ENCODE measurements around the gene DCAF11.

The DCAF11 gene

GRCh38 chr14:24093901-24094840 lies 20.4 kb upstream of the DCAF11 start, which contains the start of gene PCK2:
Gene PCK2, plus strand, starts transcription at chr14:24094311. Its CDS starts 95 bp downstream, at chr14:24094406.
- Histone ChIP-seq H3K79me2 (ENCODE audit: control insufficient read depth, insufficient read depth, low read length, poor library complexity) (peaks cover 6% of the 10 kb centered on the region), H3K4me1 (ENCODE audit: control insufficient read depth in 1 of 2, insufficient read depth in 2 of 2, low read length in 2 of 2) (peaks cover 0 to 14% of the 10 kb centered on the region in 2 experiments), H2BK5ac (ENCODE audit: low read depth, low read length, poor library complexity) (peak within 1 kb of the TSS; percentile 42), H3K4me2 (ENCODE audit: low read length) (peak within 1 kb of the TSS; percentile 88), H3K36me3 (ENCODE audit: control insufficient read depth in 1 of 2, insufficient read depth in 2 of 2, low read length in 2 of 2) (peaks cover 6 to 11% of the 10 kb centered on the region in 2 experiments), H3K9ac (ENCODE audit: low read length) (peak within 1 kb of the TSS; percentile 72), H3K9me3 (ENCODE audit: insufficient read depth, low read depth, low read length) (no peaks in the 10 kb centered on the region), H4K8ac (ENCODE audit: low read depth, low read length) (peak within 1 kb of the TSS; percentile 77), H3K4me3 (ENCODE audit: low read depth, low read length) (peak within 1 kb of the TSS; percentile 72), H3K79me1 (ENCODE audit: low read length) (peaks cover 11% of the 10 kb centered on the region), H4K12ac (ENCODE audit: low read depth, low read length) (peak within 1 kb of the TSS; percentile 87), H3K23ac (ENCODE audit: low read length) (no peak within 1 kb of the TSS), H2BK120ac (ENCODE audit: insufficient read depth, low read length, poor library complexity) (peak within 1 kb of the TSS; percentile 70), H2AFZ (ENCODE audit: insufficient read depth, low read length, poor library complexity) (peak within 1 kb of the TSS; percentile 53), H2BK12ac (ENCODE audit: low read length) (peak within 1 kb of the TSS; percentile 23), H3K4ac (ENCODE audit: low read depth, low read length) (peak within 1 kb of the TSS; percentile 71), H2AK5ac (ENCODE audit: low read length) (peak within 1 kb of the TSS; percentile 84), H4K91ac (ENCODE audit: low read depth, low read length) (peak within 1 kb of the TSS; percentile 88), H3K14ac (ENCODE audit: low read length) (peak within 1 kb of the TSS; percentile 87), H3K18ac (ENCODE audit: low read length) (peak within 1 kb of the TSS; percentile 85), H3K27me3 (ENCODE audit: insufficient read depth, low read length) (no peaks in the 10 kb centered on the region), H3K27ac (ENCODE audit: low read depth, low read length) (peak within 1 kb of the TSS; percentile 70)
- DNase-seq = peak; percentile 69 to 86
- no CpG with 5 or more reads among the region's 68 CpGs for WGBS (ENCODE audit: extremely low coverage, insufficient coverage, insufficient read length)

DNA sequence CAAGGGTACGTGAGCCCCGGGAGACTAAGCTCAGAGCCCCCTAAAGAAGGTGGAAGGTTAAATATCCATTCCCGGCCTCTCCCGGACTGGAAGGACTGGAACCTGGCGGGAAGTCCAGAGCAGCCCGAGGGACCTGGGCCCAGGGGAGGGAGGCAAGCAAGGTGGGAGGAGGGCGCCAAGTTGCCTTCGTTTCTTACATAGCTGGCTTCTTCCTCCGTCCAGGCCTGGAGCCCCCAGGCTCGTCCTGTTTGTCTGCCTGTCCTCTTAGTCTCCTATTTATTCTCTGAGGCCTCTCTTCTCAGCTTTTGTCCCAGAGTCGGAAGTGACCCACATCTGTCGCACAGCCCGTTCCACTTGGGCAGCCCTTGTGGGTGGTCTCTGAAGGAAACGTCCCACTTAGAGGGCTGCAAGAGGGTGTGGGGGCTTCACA lies 19.7 kb upstream of the DCAF11 start:
- no peaks in the 10 kb centered on the region for H3K27me3 ChIP-seq (ENCODE audit: insufficient read depth, low read length)
- DNase-seq = peak in 1 of 2 donors; percentile 7
- peak overlapping the region; percentile 71 for H3K4ac ChIP-seq (ENCODE audit: low read depth, low read length)
- peak overlapping the region; percentile 77 for H4K8ac ChIP-seq (ENCODE audit: low read depth, low read length)
- peak overlapping the region; percentile 53 for H2AFZ ChIP-seq (ENCODE audit: insufficient read depth, low read length, poor library complexity)
- peak overlapping the region; percentile 72 for H3K9ac ChIP-seq (ENCODE audit: low read length)
- no peaks in the 10 kb centered on the region for H3K9me3 ChIP-seq (ENCODE audit: insufficient read depth, low read depth, low read length)
- H3K14ac ChIP-seq (ENCODE audit: low read length) = peak overlapping the region; percentile 87
- H3K36me3 ChIP-seq (ENCODE audit: control insufficient read depth in 1 of 2, insufficient read depth in 2 of 2, low read length in 2 of 2) = peaks cover 9 to 14% of the 10 kb centered on the region in 2 experiments
- peak overlapping the region; percentile 70 for H3K27ac ChIP-seq (ENCODE audit: low read depth, low read length)
- H3K79me1 ChIP-seq (ENCODE audit: low read length) = peaks cover 11% of the 10 kb centered on the region
- peak overlapping the region; percentile 87 for H4K12ac ChIP-seq (ENCODE audit: low read depth, low read length)
- WGBS (ENCODE audit: extremely low coverage, insufficient coverage, insufficient read length) = no CpG with 5 or more reads among the region's 14 CpGs
- H2BK12ac ChIP-seq (ENCODE audit: low read length) = no peak overlapping the region
- H3K79me2 ChIP-seq (ENCODE audit: control insufficient read depth, insufficient read depth, low read length, poor library complexity) = peaks cover 6% of the 10 kb centered on the region
- H4K91ac ChIP-seq (ENCODE audit: low read depth, low read length) = peak overlapping the region; percentile 88
- H2AK5ac ChIP-seq (ENCODE audit: low read length) = peak overlapping the region; percentile 24
- H3K4me1 ChIP-seq (ENCODE audit: control insufficient read depth in 1 of 2, insufficient read depth in 2 of 2, low read length in 2 of 2) = peaks cover 0 to 14% of the 10 kb centered on the region in 2 experiments
- peak overlapping the region; percentile 42 for H2BK5ac ChIP-seq (ENCODE audit: low read depth, low read length, poor library complexity)
- peak overlapping the region; percentile 70 for H2BK120ac ChIP-seq (ENCODE audit: insufficient read depth, low read length, poor library complexity)
- H3K18ac ChIP-seq (ENCODE audit: low read length) = peak overlapping the region; percentile 85
- peak overlapping the region; percentile 72 for H3K4me3 ChIP-seq (ENCODE audit: low read depth, low read length)
- peak overlapping the region; percentile 88 for H3K4me2 ChIP-seq (ENCODE audit: low read length)
- H3K23ac ChIP-seq (ENCODE audit: low read length) = no peak overlapping the region

- H3K9ac ChIP-seq (ENCODE audit: low read length) = no peak overlapping the region
- H3K23ac ChIP-seq (ENCODE audit: low read length) = no peak overlapping the region
- no peak overlapping the region for H3K4me3 ChIP-seq (ENCODE audit: low read depth, low read length)
- no peak overlapping the region for H2BK12ac ChIP-seq (ENCODE audit: low read length)
- peaks cover 12 to 17% of the 10 kb centered on the region in 2 experiments for H3K36me3 ChIP-seq (ENCODE audit: control insufficient read depth in 1 of 2, insufficient read depth in 2 of 2, low read length in 2 of 2)
- peak overlapping the region; percentile 53 for H2AFZ ChIP-seq (ENCODE audit: insufficient read depth, low read length, poor library complexity)
- H3K79me2 ChIP-seq (ENCODE audit: control insufficient read depth, insufficient read depth, low read length, poor library complexity) = peaks cover 6% of the 10 kb centered on the region
- H4K91ac ChIP-seq (ENCODE audit: low read depth, low read length) = no peak overlapping the region
- no peak overlapping the region for H3K4ac ChIP-seq (ENCODE audit: low read depth, low read length)
- peak overlapping the region; percentile 28 for H3K14ac ChIP-seq (ENCODE audit: low read length)
- DNase-seq = no peak
- peak overlapping the region; percentile 88 for H3K4me2 ChIP-seq (ENCODE audit: low read length)
- H3K27me3 ChIP-seq (ENCODE audit: insufficient read depth, low read length) = no peaks in the 10 kb centered on the region
- no peak overlapping the region for H4K12ac ChIP-seq (ENCODE audit: low read depth, low read length)
- H3K79me1 ChIP-seq (ENCODE audit: low read length) = peaks cover 11% of the 10 kb centered on the region
- H3K18ac ChIP-seq (ENCODE audit: low read length) = no peak overlapping the region
- no CpG with 5 or more reads among the region's 12 CpGs for WGBS (ENCODE audit: extremely low coverage, insufficient coverage, insufficient read length)
- no peak overlapping the region for H2BK5ac ChIP-seq (ENCODE audit: low read depth, low read length, poor library complexity)
- no peak overlapping the region for H2AK5ac ChIP-seq (ENCODE audit: low read length)
- H3K4me1 ChIP-seq (ENCODE audit: control insufficient read depth in 1 of 2, insufficient read depth in 2 of 2, low read length in 2 of 2) = peaks cover 0 to 14% of the 10 kb centered on the region in 2 experiments
- H3K9me3 ChIP-seq (ENCODE audit: insufficient read depth, low read depth, low read length) = peaks cover 2% of the 10 kb centered on the region
- H4K8ac ChIP-seq (ENCODE audit: low read depth, low read length) = peak overlapping the region; percentile 77
- no peak overlapping the region for H3K27ac ChIP-seq (ENCODE audit: low read depth, low read length)
- no peak overlapping the region for H2BK120ac ChIP-seq (ENCODE audit: insufficient read depth, low read length, poor library complexity)
Measured at GRCh38 chr14:24095271-24096068, 19.1 kb upstream of the DCAF11 start.

DNA sequence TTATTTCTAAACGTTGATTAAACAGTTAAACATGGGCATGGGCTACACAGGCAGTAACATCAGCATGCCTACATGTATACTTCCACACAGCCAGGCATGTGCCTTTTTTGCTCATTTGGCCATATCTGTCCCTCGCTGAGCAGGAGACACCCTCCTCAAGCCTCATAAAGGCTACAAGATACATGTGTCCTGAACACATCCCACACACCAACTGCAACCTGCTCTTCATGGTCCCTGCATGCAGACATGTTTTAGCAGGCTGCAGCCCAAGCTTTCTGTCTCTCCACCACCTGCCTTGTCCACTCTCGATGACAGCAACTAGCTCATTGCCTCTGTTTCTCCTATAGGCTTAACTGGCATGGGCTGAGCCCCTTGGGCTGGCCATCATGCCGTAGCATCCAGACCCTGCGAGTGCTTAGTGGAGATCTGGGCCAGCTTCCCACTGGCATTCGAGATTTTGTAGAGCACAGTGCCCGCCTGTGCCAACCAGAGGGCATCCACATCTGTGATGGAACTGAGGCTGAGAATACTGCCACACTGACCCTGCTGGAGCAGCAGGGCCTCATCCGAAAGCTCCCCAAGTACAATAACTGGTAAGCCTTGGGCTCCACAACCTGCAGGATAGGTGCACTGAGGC lies 17.9 kb upstream of the DCAF11 start:
- no peak overlapping the region for H2BK12ac ChIP-seq (ENCODE audit: low read length)
- no peak overlapping the region for H3K18ac ChIP-seq (ENCODE audit: low read length)
- peaks cover 15 to 17% of the 10 kb centered on the region in 2 experiments for H3K36me3 ChIP-seq (ENCODE audit: control insufficient read depth in 1 of 2, insufficient read depth in 2 of 2, low read length in 2 of 2)
- H3K4me3 ChIP-seq (ENCODE audit: low read depth, low read length) = no peak overlapping the region
- H3K14ac ChIP-seq (ENCODE audit: low read length) = no peak overlapping the region
- no peak overlapping the region for H3K23ac ChIP-seq (ENCODE audit: low read length)
- H3K27me3 ChIP-seq (ENCODE audit: insufficient read depth, low read length) = no peaks in the 10 kb centered on the region
- H3K4me1 ChIP-seq (ENCODE audit: control insufficient read depth in 1 of 2, insufficient read depth in 2 of 2, low read length in 2 of 2) = peaks cover 0 to 14% of the 10 kb centered on the region in 2 experiments
- no peak overlapping the region for H4K8ac ChIP-seq (ENCODE audit: low read depth, low read length)
- H4K91ac ChIP-seq (ENCODE audit: low read depth, low read length) = no peak overlapping the region
- H3K79me1 ChIP-seq (ENCODE audit: low read length) = peaks cover 11% of the 10 kb centered on the region
- no peak overlapping the region for H3K4ac ChIP-seq (ENCODE audit: low read depth, low read length)
- H2BK120ac ChIP-seq (ENCODE audit: insufficient read depth, low read length, poor library complexity) = no peak overlapping the region
- no peak overlapping the region for H2AK5ac ChIP-seq (ENCODE audit: low read length)
- no peak overlapping the region for H4K12ac ChIP-seq (ENCODE audit: low read depth, low read length)
- WGBS (ENCODE audit: extremely low coverage, insufficient coverage, insufficient read length) = no CpG with 5 or more reads among the region's 8 CpGs
- peaks cover 2% of the 10 kb centered on the region for H3K9me3 ChIP-seq (ENCODE audit: insufficient read depth, low read depth, low read length)
- H3K4me2 ChIP-seq (ENCODE audit: low read length) = no peak overlapping the region
- H3K27ac ChIP-seq (ENCODE audit: low read depth, low read length) = no peak overlapping the region
- DNase-seq = no peak
- H3K79me2 ChIP-seq (ENCODE audit: control insufficient read depth, insufficient read depth, low read length, poor library complexity) = peaks cover 6% of the 10 kb centered on the region
- no peak overlapping the region for H2BK5ac ChIP-seq (ENCODE audit: low read depth, low read length, poor library complexity)
- H3K9ac ChIP-seq (ENCODE audit: low read length) = no peak overlapping the region
- H2AFZ ChIP-seq (ENCODE audit: insufficient read depth, low read length, poor library complexity) = no peak overlapping the region
